HG02759 (cell line): ENCODE data around the gene HSF5.
A peak's percentile ranks its signal among the peaks of the same experiment; 100 is the strongest.

ENCODE experiments used
- ATAC-seq: cut with Tn5 transposase; IDR thresholded peaks from one replicate; pipeline ENCODE4 v1.9.1; 2021; ENCODE audit warnings: mild to moderate bottlenecking, moderate library complexity; ENCODE audit not compliant: unreplicated experiment

Gene HSF5

DNA sequence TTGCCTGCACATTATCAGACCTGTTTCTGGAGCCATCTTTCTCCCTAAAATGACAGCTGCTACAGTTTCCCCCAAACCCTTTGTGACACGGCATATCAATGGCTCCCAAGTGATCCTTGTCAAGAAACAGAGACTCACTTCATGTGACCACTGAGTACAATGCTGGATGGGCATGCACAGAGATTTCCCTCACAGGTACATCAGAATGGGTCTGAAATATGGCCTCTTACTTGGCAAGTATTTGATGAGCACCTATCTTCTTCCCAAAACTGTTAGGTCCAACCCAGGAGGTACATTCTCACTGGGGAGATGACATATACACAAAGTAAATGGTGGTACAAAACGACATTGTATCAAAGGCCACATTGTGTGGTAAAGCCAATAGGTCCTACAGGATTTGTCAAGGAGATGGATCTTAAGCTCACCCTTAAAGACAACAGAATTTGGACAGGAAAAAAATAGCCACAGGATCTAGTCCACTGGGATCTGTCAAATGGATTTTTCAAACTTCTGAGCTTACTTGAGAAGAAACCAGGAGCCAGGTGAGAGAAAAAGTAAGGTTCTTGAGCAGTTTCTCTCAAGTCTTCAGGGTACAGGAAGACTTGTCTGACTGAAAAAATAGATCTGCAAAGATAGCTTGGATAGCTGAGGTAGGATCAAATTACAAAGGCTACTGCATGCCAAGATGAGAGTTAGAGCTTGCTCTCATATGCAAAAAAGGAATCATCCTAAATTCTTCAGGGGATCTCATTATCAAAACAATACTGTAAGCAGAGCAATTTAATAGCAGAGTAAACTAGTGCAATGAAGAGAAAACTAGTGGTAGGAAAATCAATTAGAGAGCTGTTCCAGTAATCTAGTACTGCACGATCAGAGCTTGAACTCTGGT, 99.7 kb downstream of the HSF5 start:
- no peak for ATAC-seq

DNA sequence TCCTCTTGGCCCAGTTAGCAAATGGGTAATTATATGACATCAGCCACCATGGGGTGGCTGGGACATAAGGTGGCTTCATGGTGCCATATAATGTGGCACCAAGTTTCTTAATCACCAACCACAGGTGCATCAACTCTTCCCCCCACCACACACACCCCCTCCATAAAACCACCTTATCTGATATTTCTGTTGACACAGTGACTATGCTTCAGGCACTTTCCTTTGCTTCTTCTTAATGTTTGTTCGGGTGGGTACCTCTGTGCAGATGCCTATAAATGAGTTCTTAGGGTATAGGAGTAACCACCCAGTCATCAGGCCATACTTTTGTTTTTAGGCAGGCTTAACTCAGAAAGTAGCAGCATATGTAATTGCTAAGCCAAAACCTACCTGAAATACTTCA, 100.4 kb downstream of the HSF5 start:
- ATAC-seq, result no peak

DNA sequence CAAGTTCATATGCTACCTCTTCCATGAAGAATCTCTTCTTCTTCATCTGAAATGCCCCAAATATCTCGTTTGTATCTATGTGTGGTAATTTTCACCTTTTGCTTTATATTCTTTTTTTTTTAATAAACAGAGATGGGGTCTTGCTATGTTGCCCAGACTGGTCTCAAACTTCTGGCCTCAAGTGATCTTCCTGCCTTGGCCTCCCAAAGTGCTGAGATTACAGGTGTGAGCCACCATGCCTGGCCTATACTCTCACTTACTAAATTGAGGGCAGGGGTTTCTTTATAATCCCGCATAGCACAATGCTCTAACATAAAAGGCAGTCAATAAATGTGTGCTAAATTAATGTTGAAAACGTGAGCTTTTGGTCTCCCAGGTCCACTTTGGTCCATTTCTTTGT, 101.5 kb downstream of the HSF5 start:
- no peak for ATAC-seq

GRCh38 chr17:58385359-58385899, 102.8 kb downstream of the HSF5 start:
- no peak for ATAC-seq

DNA sequence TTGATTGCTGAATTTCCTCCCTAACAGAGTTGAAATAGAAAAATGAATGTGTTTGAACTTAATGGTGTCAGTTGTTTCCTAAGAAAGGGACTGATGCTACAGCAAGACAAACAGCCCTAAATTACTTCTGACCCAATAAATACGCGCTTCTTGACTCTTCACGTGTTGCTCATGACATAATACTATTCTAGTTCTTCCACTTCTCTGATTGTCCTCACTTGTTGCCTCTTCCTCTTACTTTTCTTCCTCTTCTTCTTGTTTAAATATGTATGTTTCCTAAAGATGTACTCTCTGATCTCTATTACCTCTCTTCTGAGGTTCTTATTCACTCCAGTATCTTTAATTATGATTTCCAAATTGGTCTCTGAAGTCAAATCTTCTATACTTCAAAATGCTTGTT, 103.3 kb downstream of the HSF5 start:
- no peak for ATAC-seq

GRCh38 chr17:58383892-58384462, 104.2 kb downstream of the HSF5 start:
- ATAC-seq, result no peak

DNA sequence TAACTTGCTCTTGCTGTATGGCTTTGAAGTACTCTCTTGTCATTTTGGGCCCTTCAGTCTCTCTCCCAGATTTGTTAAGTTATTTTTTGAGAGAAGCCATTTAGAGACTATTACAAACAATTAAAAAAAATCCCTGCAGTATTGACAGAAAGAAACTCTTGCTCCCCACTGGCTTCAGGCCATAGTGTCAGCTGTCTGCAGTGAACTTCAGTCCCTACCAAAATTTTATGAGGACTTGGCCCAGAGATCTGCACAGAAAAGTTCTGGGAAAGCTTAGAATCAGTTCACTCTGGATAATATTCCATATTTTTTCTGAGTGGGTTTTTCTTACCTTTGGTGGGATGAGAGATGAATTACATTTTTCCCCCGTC, 105.4 kb downstream of the HSF5 start:
- no peak for ATAC-seq

- peak; percentile 62 for ATAC-seq
Measured at GRCh38 chr17:58382108-58382871, 105.9 kb downstream of the HSF5 start.

- no peak for ATAC-seq
Measured at GRCh38 chr17:58381124-58382035, 106.8 kb downstream of the HSF5 start.

GRCh38 chr17:58380207-58381123, 107.7 kb downstream of the HSF5 start:
- ATAC-seq, result no peak

GRCh38 chr17:58379511-58379824, 108.7 kb downstream of the HSF5 start:
- no peak for ATAC-seq

GRCh38 chr17:58378733-58379510, 109.3 kb downstream of the HSF5 start:
- no peak for ATAC-seq

DNA sequence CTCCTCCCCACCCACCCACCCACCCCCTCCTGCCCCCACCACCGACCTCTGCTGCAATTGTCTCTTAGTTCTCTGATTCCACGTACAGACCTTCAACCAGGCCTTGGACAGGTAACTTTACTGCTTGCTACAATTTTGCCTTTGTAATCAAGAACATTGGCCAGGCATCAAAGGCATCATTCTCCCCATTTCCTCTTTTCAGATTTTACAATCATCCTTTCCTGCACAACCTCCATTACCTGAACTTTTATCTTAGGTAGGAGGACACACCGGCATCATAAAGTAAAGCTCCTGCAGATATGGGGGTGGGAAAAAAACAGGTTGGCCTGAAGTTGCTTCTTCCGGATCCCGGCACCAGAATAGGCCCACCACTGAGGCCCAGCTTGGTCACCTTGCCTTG, 110.5 kb downstream of the HSF5 start:
- no peak for ATAC-seq

DNA sequence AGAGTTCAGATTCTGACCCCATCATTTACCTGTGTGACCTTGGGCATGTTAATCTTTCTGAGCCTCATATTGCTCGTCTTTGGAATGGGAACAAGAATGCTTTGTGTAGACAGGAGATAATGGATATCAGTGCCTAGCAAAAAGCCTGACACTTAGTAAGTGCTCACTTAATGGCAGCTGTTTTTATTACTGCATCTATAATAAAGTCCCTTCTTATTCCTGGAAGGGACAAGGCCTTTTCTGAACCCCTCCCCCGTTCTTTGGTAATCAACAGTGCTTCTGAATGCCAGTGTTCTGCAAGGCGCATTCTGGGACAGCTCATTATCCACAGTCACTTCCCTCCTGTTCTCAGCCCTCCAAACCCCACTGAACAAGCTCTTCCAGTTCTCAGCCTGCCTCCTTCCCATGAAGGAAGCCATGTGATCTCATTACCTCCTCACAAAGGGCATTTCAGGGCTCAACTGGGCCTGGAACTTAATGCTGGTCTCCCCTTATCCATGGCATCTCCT, 111.1 kb downstream of the HSF5 start:
- no peak for ATAC-seq

DNA sequence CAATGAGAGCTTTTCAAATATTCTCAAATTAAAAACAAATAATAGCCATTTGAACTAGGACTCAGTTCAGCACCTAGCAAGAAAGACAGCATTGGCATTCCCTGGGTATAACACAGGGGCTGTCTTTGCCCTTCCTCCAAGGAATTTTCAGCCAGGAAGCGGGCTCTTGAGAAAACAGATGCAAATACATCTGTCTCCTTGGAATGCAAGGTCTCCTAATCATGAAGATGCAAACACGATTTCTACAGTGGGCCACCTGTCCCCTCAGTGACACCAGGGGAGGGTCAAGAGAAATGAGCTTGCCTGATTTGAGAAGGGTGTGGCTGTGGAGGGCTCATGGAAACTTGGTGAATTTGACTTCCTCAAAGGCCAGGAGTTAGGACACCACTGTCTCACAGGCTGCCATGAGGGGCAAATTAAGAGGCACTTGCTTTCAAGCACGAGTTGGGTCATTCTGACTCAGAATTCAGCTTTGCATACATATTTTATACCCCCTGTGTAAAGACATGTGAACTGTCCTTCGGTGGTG, 111.7 kb downstream of the HSF5 start:
- no peak for ATAC-seq

DNA sequence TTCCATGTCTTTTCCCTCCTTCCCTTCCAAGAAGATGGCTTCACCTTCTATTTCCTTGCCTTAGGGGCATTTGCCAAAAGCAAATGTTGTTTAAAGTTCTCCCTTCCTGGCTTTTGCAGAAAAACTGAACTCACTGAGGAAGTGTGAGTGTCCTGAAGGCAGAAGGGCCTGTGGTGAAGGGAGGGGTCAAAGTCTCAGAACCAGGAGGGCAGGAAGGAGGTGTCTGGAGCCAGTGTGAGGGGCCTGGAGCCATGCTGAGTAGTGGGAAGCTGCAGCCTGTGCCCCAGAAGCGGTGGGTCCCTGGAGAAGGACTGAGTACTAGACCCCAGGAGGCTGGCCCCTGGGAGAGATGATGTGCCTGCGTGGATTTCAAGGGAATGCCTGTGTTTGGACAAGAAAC, 112.4 kb downstream of the HSF5 start:
- ATAC-seq, result no peak

- no peak for ATAC-seq
Measured at GRCh38 chr17:58375256-58375655, 113.0 kb downstream of the HSF5 start.

- ATAC-seq, result no peak
Measured at GRCh38 chr17:58373923-58374322, 114.3 kb downstream of the HSF5 start.
